ENCODE results near the gene DHCR7. TPM values are rescaled to one million over a fixed set of nuclear protein-coding genes. Genes with fewer than 3 reads are reported as not detected.

The DHCR7 gene
- total RNA-seq, 2 experiments from 2014 or later = 57.9 to 58.8 TPM

GRCh38 chr11:71451596-71452198 lies 3.5 kb upstream of the DHCR7 start:
- POLR2A ChIA-PET = no interaction called here
- Mint-ChIP-seq H3K9me3 (ENCODE audit: insufficient read depth) (no peaks in the 10 kb centered on the region), H3K36me3 (ENCODE audit: low read depth) (peaks cover 39% of the 10 kb centered on the region), H3K4me1 (ENCODE audit: low read depth) (peaks cover 65% of the 10 kb centered on the region), H3K27ac (peak overlapping the region; percentile 92), H3K4me3 (peak overlapping the region; percentile 94), H3K27me3 (ENCODE audit: low read depth) (no peaks in the 10 kb centered on the region)
- CTCF ChIA-PET = no interaction called here
- ATAC-seq (no peak), DNase-seq (peak; percentile 29)

GRCh38 chr11:71450939-71451338 lies 2.7 kb upstream of the DHCR7 start:
- peaks cover 7% of the 10 kb centered on the region for H3K9me3 Mint-ChIP-seq (ENCODE audit: insufficient read depth)
- ATAC-seq = no peak
- no peaks in the 10 kb centered on the region for H3K27me3 Mint-ChIP-seq (ENCODE audit: low read depth)
- DNase-seq = no peak
- CTCF ChIA-PET = no interaction called here
- peaks cover 64% of the 10 kb centered on the region for H3K4me1 Mint-ChIP-seq (ENCODE audit: low read depth)
- H3K4me3 Mint-ChIP-seq = no peak overlapping the region
- POLR2A ChIA-PET = no interaction called here
- H3K36me3 Mint-ChIP-seq (ENCODE audit: low read depth) = peaks cover 39% of the 10 kb centered on the region
- peak overlapping the region; percentile 92 for H3K27ac Mint-ChIP-seq

- Mint-ChIP-seq H3K27me3 (ENCODE audit: low read depth) (no peaks in the 10 kb centered on the region), H3K36me3 (ENCODE audit: low read depth) (peaks cover 39% of the 10 kb centered on the region), H3K27ac (no peak overlapping the region), H3K4me1 (ENCODE audit: low read depth) (peaks cover 63% of the 10 kb centered on the region), H3K4me3 (no peak overlapping the region), H3K9me3 (ENCODE audit: insufficient read depth) (peaks cover 10% of the 10 kb centered on the region)
- ChIA-PET POLR2A (no interaction called here), CTCF (no interaction called here)
- no peak for ATAC-seq
- no peak for DNase-seq
Observed at GRCh38 chr11:71450507-71450906, 2.3 kb upstream of the DHCR7 start.

DNA sequence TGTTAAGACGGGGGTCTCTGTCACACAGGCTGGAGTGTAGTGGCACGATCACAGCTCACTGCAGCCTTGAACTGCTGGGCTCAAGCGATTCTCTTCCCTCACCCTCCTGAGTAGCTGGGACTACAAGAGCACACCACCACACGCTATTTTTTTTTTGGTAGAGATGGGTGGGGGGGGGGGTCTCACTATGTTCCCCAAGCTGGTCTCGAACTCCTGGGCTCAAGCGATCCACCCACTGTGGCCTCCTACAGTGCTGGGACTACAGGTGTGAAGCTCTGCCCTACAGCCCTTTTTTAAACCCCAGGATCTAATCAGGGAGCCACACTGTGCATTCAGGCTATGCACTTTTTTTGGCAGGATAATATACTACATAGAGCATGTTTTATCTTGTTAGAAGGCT lies 1.4 kb upstream of the DHCR7 start:
- ChIA-PET POLR2A (no interaction called here), CTCF (no interaction called here)
- Mint-ChIP-seq H3K27ac (peak overlapping the region; percentile 66), H3K4me3 (peak overlapping the region; percentile 90), H3K9me3 (ENCODE audit: insufficient read depth) (peaks cover 10% of the 10 kb centered on the region), H3K4me1 (ENCODE audit: low read depth) (peaks cover 57% of the 10 kb centered on the region), H3K36me3 (ENCODE audit: low read depth) (peaks cover 39% of the 10 kb centered on the region), H3K27me3 (ENCODE audit: low read depth) (no peaks in the 10 kb centered on the region)
- ATAC-seq = no peak
- no peak for DNase-seq

DNA sequence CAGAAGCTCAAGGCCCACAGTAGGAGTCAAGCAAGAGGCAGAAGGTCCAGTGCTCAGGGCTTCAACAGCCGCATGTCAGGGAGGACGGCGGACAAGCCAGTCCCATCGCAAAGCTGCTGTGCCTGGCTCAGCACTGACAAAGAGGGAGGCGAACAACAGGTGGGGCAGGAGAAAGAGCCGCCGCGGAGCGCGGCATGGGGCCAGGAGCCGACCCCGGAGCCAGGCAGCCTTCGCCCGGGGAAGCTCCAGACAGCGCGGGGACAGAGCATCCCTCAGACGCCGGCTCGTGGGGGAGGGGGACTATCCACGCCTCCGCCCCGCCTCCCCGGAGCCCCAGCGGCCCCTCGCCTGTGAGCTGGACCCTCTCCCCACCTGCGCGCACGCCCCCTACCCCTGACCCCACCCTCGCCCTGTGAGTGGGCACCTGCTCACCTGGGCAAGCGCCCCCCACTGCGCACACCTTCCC lies 369 bp downstream of the DHCR7 start:
- Mint-ChIP-seq H3K27me3 (ENCODE audit: low read depth) (no peaks in the 10 kb centered on the region), H3K4me1 (ENCODE audit: low read depth) (peaks cover 45% of the 10 kb centered on the region), H3K36me3 (ENCODE audit: low read depth) (peaks cover 48% of the 10 kb centered on the region), H3K27ac (peak overlapping the region; percentile 66), H3K4me3 (peak overlapping the region; percentile 90), H3K9me3 (ENCODE audit: insufficient read depth) (peaks cover 10% of the 10 kb centered on the region)
- ATAC-seq (peak; percentile 41), DNase-seq (peak; percentile 55)
- ChIA-PET CTCF (interaction anchor here (1.2 kb wide), 1 partner anchor 22 kb away, joined by 3 read pairs; no protein-coding TSS in a partner anchor), POLR2A (no interaction called here)

GRCh38 chr11:71446942-71447688 lies 1.1 kb downstream of the DHCR7 start:
- Mint-ChIP-seq H3K27ac (peak overlapping the region; percentile 66), H3K27me3 (ENCODE audit: low read depth) (no peaks in the 10 kb centered on the region), H3K36me3 (ENCODE audit: low read depth) (peaks cover 52% of the 10 kb centered on the region), H3K9me3 (ENCODE audit: insufficient read depth) (peaks cover 10% of the 10 kb centered on the region), H3K4me3 (peak overlapping the region; percentile 90), H3K4me1 (ENCODE audit: low read depth) (peaks cover 42% of the 10 kb centered on the region)
- ATAC-seq = no peak
- ChIA-PET POLR2A (no interaction called here), CTCF (interaction anchor here (1.2 kb wide), 1 partner anchor 21 kb away, joined by 3 read pairs; no protein-coding TSS in a partner anchor)
- no peak for DNase-seq

DNA sequence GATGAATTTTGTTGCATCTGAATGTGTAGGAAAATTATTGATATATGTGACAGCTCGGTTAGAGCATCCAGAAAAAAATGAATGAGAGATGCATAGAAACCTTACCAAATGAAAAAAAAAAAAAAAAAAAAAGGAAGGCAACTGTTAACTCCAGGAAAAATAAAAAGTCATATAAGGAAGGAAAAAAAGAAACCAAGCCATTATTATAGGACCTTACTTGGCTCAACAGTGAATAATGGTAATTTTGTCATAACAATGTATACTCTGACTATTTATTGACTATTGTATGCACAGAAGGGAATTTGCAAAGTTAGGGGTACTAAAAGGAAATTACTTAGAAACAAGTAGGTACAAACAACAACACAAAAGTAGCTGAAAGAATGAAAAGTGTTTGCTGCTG lies 2.0 kb downstream of the DHCR7 start:
- H3K27ac Mint-ChIP-seq = no peak overlapping the region
- POLR2A ChIA-PET = no interaction called here

DNA sequence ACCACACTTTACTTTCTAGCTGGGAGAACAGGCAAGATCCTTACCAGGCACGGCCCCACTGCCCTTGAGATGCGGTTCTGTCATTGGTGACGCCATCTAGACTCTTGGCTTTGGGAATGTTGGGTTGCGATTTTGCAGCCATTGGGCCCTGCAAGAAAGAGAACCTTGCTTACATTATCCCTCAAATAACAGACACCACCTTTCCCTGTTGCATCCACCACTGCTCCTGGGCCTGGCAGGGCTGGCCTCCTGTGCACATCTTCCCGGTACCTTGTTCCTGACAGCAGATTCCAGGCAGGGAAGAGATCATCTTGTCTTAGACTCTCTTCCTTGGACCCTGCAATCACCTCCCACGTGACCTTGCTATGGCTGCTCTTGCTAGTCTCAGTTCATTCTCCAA lies 3.4 kb downstream of the DHCR7 start:
- Mint-ChIP-seq H3K4me1 (ENCODE audit: low read depth) (peaks cover 24% of the 10 kb centered on the region), H3K27me3 (ENCODE audit: low read depth) (no peaks in the 10 kb centered on the region), H3K27ac (no peak overlapping the region), H3K9me3 (ENCODE audit: insufficient read depth) (peaks cover 10% of the 10 kb centered on the region), H3K36me3 (ENCODE audit: low read depth) (peaks cover 60% of the 10 kb centered on the region), H3K4me3 (no peak overlapping the region)
- ATAC-seq (no peak), DNase-seq (no peak)
- POLR2A ChIA-PET = no interaction called here
- CTCF ChIA-PET = no interaction called here

More for the DNA sequence above, 2.0 kb downstream of the DHCR7 start:
- CTCF ChIA-PET = no interaction called here
- Mint-ChIP-seq H3K27me3 (ENCODE audit: low read depth) (no peaks in the 10 kb centered on the region), H3K9me3 (ENCODE audit: insufficient read depth) (peaks cover 10% of the 10 kb centered on the region), H3K36me3 (ENCODE audit: low read depth) (peaks cover 52% of the 10 kb centered on the region), H3K4me3 (no peak overlapping the region), H3K4me1 (ENCODE audit: low read depth) (peaks cover 33% of the 10 kb centered on the region)
- DNase-seq = no peak
- ATAC-seq = no peak

GRCh38 chr11:71443736-71444445 lies 4.3 kb downstream of the DHCR7 start:
- Mint-ChIP-seq H3K27ac (no peak overlapping the region), H3K27me3 (ENCODE audit: low read depth) (no peaks in the 10 kb centered on the region), H3K36me3 (ENCODE audit: low read depth) (peaks cover 66% of the 10 kb centered on the region), H3K4me1 (ENCODE audit: low read depth) (peaks cover 17% of the 10 kb centered on the region), H3K4me3 (no peak overlapping the region), H3K9me3 (ENCODE audit: insufficient read depth) (peaks cover 10% of the 10 kb centered on the region)
- CTCF ChIA-PET = no interaction called here
- ATAC-seq = no peak
- POLR2A ChIA-PET = interaction anchor here (0.7 kb wide), 1 partner anchor 10 kb away, joined by 3 read pairs; the partner anchor contains the start of gene NADSYN1
- DNase-seq = no peak

- H3K27me3 Mint-ChIP-seq (ENCODE audit: low read depth) = no peaks in the 10 kb centered on the region
- H3K4me1 Mint-ChIP-seq (ENCODE audit: low read depth) = peaks cover 17% of the 10 kb centered on the region
- ATAC-seq (no peak), DNase-seq (no peak)
- CTCF ChIA-PET = no interaction called here
- no peak overlapping the region for H3K27ac Mint-ChIP-seq
- H3K36me3 Mint-ChIP-seq (ENCODE audit: low read depth) = peaks cover 71% of the 10 kb centered on the region
- H3K9me3 Mint-ChIP-seq (ENCODE audit: insufficient read depth) = peaks cover 10% of the 10 kb centered on the region
- POLR2A ChIA-PET = no interaction called here
- no peak overlapping the region for H3K4me3 Mint-ChIP-seq
Observed at GRCh38 chr11:71442880-71443279, 5.3 kb downstream of the DHCR7 start.

GRCh38 chr11:71442123-71442522 lies 6.1 kb downstream of the DHCR7 start:
- Mint-ChIP-seq H3K4me1 (ENCODE audit: low read depth) (peaks cover 11% of the 10 kb centered on the region), H3K27ac (no peak overlapping the region), H3K4me3 (no peak overlapping the region), H3K9me3 (ENCODE audit: insufficient read depth) (peaks cover 10% of the 10 kb centered on the region), H3K27me3 (ENCODE audit: low read depth) (no peaks in the 10 kb centered on the region), H3K36me3 (ENCODE audit: low read depth) (peaks cover 65% of the 10 kb centered on the region)
- no peak for DNase-seq
- ATAC-seq = no peak
- ChIA-PET POLR2A (no interaction called here), CTCF (no interaction called here)

GRCh38 chr11:71441251-71441650 lies 6.9 kb downstream of the DHCR7 start:
- POLR2A ChIA-PET = no interaction called here
- Mint-ChIP-seq H3K27ac (no peak overlapping the region), H3K4me3 (no peak overlapping the region), H3K4me1 (ENCODE audit: low read depth) (peaks cover 3% of the 10 kb centered on the region), H3K27me3 (ENCODE audit: low read depth) (no peaks in the 10 kb centered on the region), H3K36me3 (ENCODE audit: low read depth) (peaks cover 58% of the 10 kb centered on the region), H3K9me3 (ENCODE audit: insufficient read depth) (peaks cover 6% of the 10 kb centered on the region)
- CTCF ChIA-PET = no interaction called here
- ATAC-seq (no peak), DNase-seq (no peak)

Measured in activated CD8-positive, alpha-beta T cell treated with anti-CD3 and anti-CD28 coated beads, Interleukin-2, amount 10 ng/mL, durations not matched to agents 7 days and 5 days (primary cell).